Measurements from ENCODE around the gene B3GALT2. TPM values are rescaled to one million over a fixed set of nuclear protein-coding genes. Genes with fewer than 3 reads are reported as not detected.
A peak's percentile ranks its signal among the peaks of the same experiment; 100 is the strongest.

Gene B3GALT2
- total RNA-seq, 1 experiment from 2014 or later = not detected

- Histone ChIP-seq H4K5ac (ENCODE audit: insufficient read length, low read depth, low read length) (no peak overlapping the region), H2BK20ac (ENCODE audit: low read depth, low read length, poor library complexity, severe bottlenecking) (no peak overlapping the region), H2BK5ac (ENCODE audit: insufficient read length, low read length) (no peak overlapping the region), H3K4ac (ENCODE audit: low read depth, low read length) (no peak overlapping the region), H2AFZ (ENCODE audit: low read length) (no peak overlapping the region), H2BK15ac (ENCODE audit: low read depth, low read length) (no peak overlapping the region), H3K9me3 (ENCODE audit: control insufficient read depth, low read depth, low read length) (no peaks in the 10 kb centered on the region), H2AK5ac (ENCODE audit: insufficient read length, low read length) (no peak overlapping the region), H3K23me2 (ENCODE audit: insufficient read length, low read depth, low read length, poor library complexity, severe bottlenecking) (no peaks in the 10 kb centered on the region), H4K91ac (ENCODE audit: insufficient read length, low read depth, low read length) (no peak overlapping the region), H3K4me1 (ENCODE audit: insufficient read depth, low read length) (peaks cover 4% of the 10 kb centered on the region; the same call in 1 of the 2 replicates), H3K27me3 (ENCODE audit: insufficient read depth, low read length) (no peaks in the 10 kb centered on the region), H3K27ac (ENCODE audit: insufficient read length, low read depth, low read length) (no peak overlapping the region), H4K8ac (replicated peaks; ENCODE audit: insufficient read length, low read depth, low read length) (no peak overlapping the region), H3K4me2 (ENCODE audit: insufficient read depth, insufficient read length, low read length) (no peak overlapping the region), H3K14ac (ENCODE audit: insufficient read depth, low read length) (no peak overlapping the region), H3K18ac (ENCODE audit: insufficient read length, low read depth, low read length) (no peak overlapping the region), H4K20me1 (ENCODE audit: control insufficient read depth, insufficient read depth, insufficient read length) (no peaks in the 10 kb centered on the region), H2BK12ac (ENCODE audit: insufficient read length, low read depth, low read length) (no peak overlapping the region), H3K79me2 (ENCODE audit: insufficient read depth, low read length) (no peaks in the 10 kb centered on the region), H2BK120ac (ENCODE audit: low read depth, low read length, poor library complexity, severe bottlenecking) (no peak overlapping the region), H3T11ph (ENCODE audit: low read length) (no peak overlapping the region), H3K9ac (ENCODE audit: extremely low read depth, insufficient read length, low read length) (no peak overlapping the region), H3K79me1 (ENCODE audit: insufficient read depth, low read depth, low read length, poor library complexity, severe bottlenecking) (peaks cover 3% of the 10 kb centered on the region), H3K23ac (ENCODE audit: insufficient read length, low read depth, low read length) (no peak overlapping the region), H3K56ac (ENCODE audit: insufficient read length, low read depth, low read length) (peak overlapping the region; percentile 57)
- Mint-ChIP-seq H3K4me1 (peaks cover 7 to 10% of the 10 kb centered on the region in 2 experiments), H3K27ac (peak overlapping the region in 2 of 3 experiments; percentile 46 to 57; a peak in 2 of 7 replicates), H3K36me3 (ENCODE audit: insufficient read depth in 1 of 3, low read depth in 3 of 3) (peaks cover 40 to 63% (median 62%) of the 10 kb centered on the region in 3 experiments; a peak in 6 of 7 replicates), H3K27me3 (ENCODE audit: low read depth) (no peaks in the 10 kb centered on the region), H3K4me3 (no peak overlapping the region; a peak in 1 of 5 replicates), H3K9me3 (no peaks in the 10 kb centered on the region)
- no CpG with 5 or more reads among the region's 7 CpGs for WGBS (ENCODE audit: extremely low coverage, insufficient read length, low lambda C conversion rate)
- DNase-seq = no peak
- TF ChIP-seq CTCF (conservative IDR thresholded peaks at IDR 0.05) = no peak
Measured at GRCh38 chr1:193140254-193140653, 46.2 kb downstream of the B3GALT2 start.
